ENCODE results near the gene IFT74. TPM values are rescaled to one million over a fixed set of nuclear protein-coding genes. Genes with fewer than 3 reads are reported as not detected.

IFT74 gene
- total and polyA plus RNA-seq, 9 of the 15 experiments (the other 6 are each of a cell fraction or from before 2014, with no cell fraction given) = 6.1 to 13.2 (median 9.3) TPM

GRCh38 chr9:26919698-26920097 lies 36.5 kb upstream of the IFT74 start:
- WGBS (ENCODE audit: insufficient coverage, low coverage, missing lambda C conversion rate) = 80% methylated on average over 1 of the region's 1 CpG
- no peak for ATAC-seq
- no peak for FAIRE-seq

More at GRCh38 chr9:26919698-26920097, 36.5 kb upstream of the IFT74 start:
- intact Hi-C loops (cut with micrococcal nuclease) = no loop called here
- in situ Hi-C loops (cut with MboI) = no loop called here
- Histone ChIP-seq H3K9me1 (ENCODE audit: control insufficient read depth, insufficient read depth, low read length) (no peaks in the 10 kb centered on the region), H3K9me3 (replicated peaks; ENCODE audit: control insufficient read depth, insufficient read depth, low read depth, low read length) (no peaks in the 10 kb centered on the region), H2AFZ (ENCODE audit: low read depth, low read length) (no peak overlapping the region), H3K27ac (ENCODE audit: extremely low read depth, low read depth, low read length) (no peak overlapping the region), H3K4me1 (replicated peaks in 1 of 2; ENCODE audit: control insufficient read depth in 2 of 2, insufficient read depth in 2 of 2, low read length in 2 of 2) (no peaks in the 10 kb centered on the region), H3K9ac (ENCODE audit: insufficient read depth in 1 of 2, low read depth in 2 of 2, low read length in 2 of 2) (no peak overlapping the region), H3K79me2 (ENCODE audit: control insufficient read depth, insufficient read depth, low read length) (no peaks in the 10 kb centered on the region), H3K4me3 (no peak overlapping the region), H3K36me3 (ENCODE audit: control insufficient read depth, insufficient read depth, low read length) (peaks cover 59% of the 10 kb centered on the region; the same call in 2 of the 3 replicates), H4K20me1 (replicated peaks; ENCODE audit: control insufficient read depth, insufficient read depth, low read length) (no peaks in the 10 kb centered on the region), H3K4me2 (ENCODE audit: insufficient read depth, low read length) (no peak overlapping the region), H3K27me3 (ENCODE audit: control insufficient read depth in 2 of 2, insufficient read depth in 2 of 2, low read length in 2 of 2) (no peaks in the 10 kb centered on the region)
- POLR2A ChIA-PET = no interaction called here
- CTCF ChIA-PET (ENCODE audit: low intra/inter-chr PET ratio) = no interaction called here
- no peak for DNase-seq (ENCODE audit: extremely low read depth in 1 of 4, low spot score in 3 of 4)
- BruUV-seq (replicated peaks) = no TSS peak
- no peak for TF ChIP-seq EGR1 (conservative IDR thresholded peaks at IDR 0.05)
- no peak for TF ChIP-seq ZNF609 (CRISPR knock-in tag; IDR thresholded peaks at IDR 0.05; ENCODE audit: borderline replicate concordance)
- TF ChIP-seq RBM22 (IDR thresholded peaks at IDR 0.05; ENCODE audit: low read depth, low read length, poor library complexity, severe bottlenecking) = no peak
- TF ChIP-seq RNF2 (IDR thresholded peaks at IDR 0.05) = no peak
- TF ChIP-seq MLX (CRISPR knock-in tag; conservative IDR thresholded peaks at IDR 0.05) = no peak
- no peak for TF ChIP-seq NR1H2 (CRISPR knock-in tag; IDR thresholded peaks at IDR 0.05)
- no peak for TF ChIP-seq HDAC3 (IDR thresholded peaks at IDR 0.05; ENCODE audit: borderline replicate concordance, partially characterized antibody)
- TF ChIP-seq ZBTB2 (IDR thresholded peaks at IDR 0.05) = no peak
- no peak for TF ChIP-seq ELF2 (CRISPR knock-in tag; IDR thresholded peaks at IDR 0.05)
- no peak for TF ChIP-seq ETV1 (tag; conservative IDR thresholded peaks at IDR 0.05; ENCODE audit: low read depth)
- TF ChIP-seq CSDE1 (IDR thresholded peaks at IDR 0.05) = no peak
